GM23338 (cell line): ENCODE results near the gene IVD. TPM values are rescaled to one million over a fixed set of nuclear protein-coding genes. Genes with fewer than 3 reads are reported as not detected.

Source experiments
- ATAC-seq: fragments of 200-7000 bp; cut with Tn5 transposase; 3 replicates; pipeline ENCODE4 v1.9.1; 2020
- DNase-seq: peaks from one replicate; pipeline ENCODE4 v3.0.0-alpha.2; 2015; ENCODE audit warnings: low spot score
- H2AFZ ChIP-seq: fragments of 200-600 bp; sonication (generic); 2 replicates; pipeline ENCODE4 v1.8.0; 2016; ENCODE audit warnings: antibody characterized with exemption, mild to moderate bottlenecking, moderate library complexity
- H3F3A ChIP-seq: fragments of 200-600 bp; sonication (generic); replicated peaks from 2 replicates; pipeline ENCODE4 v1.8.0; 2017; ENCODE audit warnings: antibody characterized with exemption, mixed run types, low read depth
- H3K27ac ChIP-seq: fragments of 200-600 bp; sonication (generic); 2 replicates; pipeline ENCODE4 v1.6.1; 2016; ENCODE audit warnings: low read depth
- H3K27me3 ChIP-seq: fragments of 200-600 bp; sonication (generic); 2 replicates; pipeline ENCODE4 v1.8.0; 2016; ENCODE audit warnings: mild to moderate bottlenecking, mixed run types, moderate library complexity; ENCODE audit not compliant: insufficient read depth
- H3K36me3 ChIP-seq: fragments of 200-600 bp; sonication (generic); 2 replicates; pipeline ENCODE4 v1.8.0; 2016; ENCODE audit warnings: mild to moderate bottlenecking; ENCODE audit not compliant: insufficient read depth
- H3K4me1 ChIP-seq: fragments of 200-600 bp; sonication (generic); 2 replicates; pipeline ENCODE4 v1.8.0; 2016; ENCODE audit warnings: mild to moderate bottlenecking, moderate library complexity; ENCODE audit not compliant: insufficient read depth
- H3K4me2 ChIP-seq: fragments of 200-600 bp; sonication (generic); 2 replicates; pipeline ENCODE4 v1.7.1; 2017; ENCODE audit warnings: mixed run types
- H3K4me3 ChIP-seq: fragments of 200-600 bp; sonication (generic); 2 replicates; pipeline ENCODE4 v1.6.1; 2016; ENCODE audit warnings: mixed run types
- H3K79me2 ChIP-seq: fragments of 200-600 bp; sonication (generic); replicated peaks from 2 replicates; pipeline ENCODE4 v1.8.0; 2017; ENCODE audit warnings: mild to moderate bottlenecking; ENCODE audit not compliant: insufficient read depth
- H3K9me2 ChIP-seq: fragments of 200-600 bp; sonication (generic); 2 replicates; pipeline ENCODE4 v1.8.0; 2017; ENCODE audit not compliant: insufficient read depth
- H4K20me1 ChIP-seq: fragments of 200-600 bp; sonication (generic); replicated peaks from 2 replicates; pipeline ENCODE4 v1.8.0; 2017; ENCODE audit warnings: mild to moderate bottlenecking; ENCODE audit not compliant: insufficient read depth
- H3K27ac Mint-ChIP-seq: 2 replicates; pipeline ENCODE4 v1.8.0; 2020; ENCODE audit warnings: inconsistent platforms, mild to moderate bottlenecking, moderate library complexity, mixed read lengths
- H3K27me3 Mint-ChIP-seq: 3 replicates; pipeline ENCODE4 v1.8.0; 2022; ENCODE audit warnings: low read depth, mild to moderate bottlenecking, moderate library complexity, mixed read lengths, inconsistent platforms; ENCODE audit not compliant: insufficient read depth, poor library complexity
- H3K36me3 Mint-ChIP-seq: 3 replicates; pipeline ENCODE4 v1.8.0; 2021; ENCODE audit warnings: low read depth, mild to moderate bottlenecking, inconsistent platforms, moderate library complexity, mixed read lengths
- H3K4me1 Mint-ChIP-seq: 3 replicates; pipeline ENCODE4 v1.8.0; 2020; ENCODE audit warnings: mild to moderate bottlenecking, inconsistent platforms, mixed read lengths
- H3K4me3 Mint-ChIP-seq: 3 replicates; pipeline ENCODE4 v1.8.0; 2021; ENCODE audit warnings: moderate library complexity, mild to moderate bottlenecking, inconsistent platforms, mixed read lengths
- H3K9me3 Mint-ChIP-seq: 3 replicates; pipeline ENCODE4 v1.8.0; 2020; ENCODE audit warnings: moderate library complexity, mild to moderate bottlenecking, inconsistent platforms, mixed read lengths
- CREB1 ChIP-seq: fragments of 250-450 bp; sonication (Bioruptor Pico); IDR thresholded peaks from 2 replicates; pipeline ENCODE4 v1.5.0; 2020; ENCODE audit warnings: low read depth, mild to moderate bottlenecking, moderate library complexity
- CTCF ChIP-seq, 2 experiments: fragments of 200-600 bp in 1 of 2; sonication (generic) in 1 of 2; conservative IDR thresholded peaks; 2 replicates each; pipeline versions ENCODE4 v1.5.1 to v1.6.1; 2016 to 2017; ENCODE audit warnings: antibody characterized with exemption in 2 of 2, low read depth in 2 of 2, mild to moderate bottlenecking in 2 of 2, moderate library complexity in 1 of 2
- EZH2 ChIP-seq: fragments of 200-600 bp; sonication (generic); IDR thresholded peaks from one replicate; pipeline ENCODE4 v1.8.0; 2017; ENCODE audit warnings: antibody characterized with exemption, mild to moderate bottlenecking, low read depth; ENCODE audit not compliant: unreplicated experiment
- EZH2phosphoT487 ChIP-seq: fragments of 200-600 bp; sonication (generic); IDR thresholded peaks from one replicate; pipeline ENCODE4 v1.8.1; 2018; ENCODE audit warnings: antibody characterized with exemption; ENCODE audit not compliant: unreplicated experiment
- JUNB ChIP-seq: IDR thresholded peaks from one replicate; pipeline ENCODE4 v1.6.1; 2016; ENCODE audit warnings: antibody characterized with exemption; ENCODE audit not compliant: unreplicated experiment
- NANOG ChIP-seq: IDR thresholded peaks from 2 replicates; pipeline ENCODE4 v1.6.1; 2016; ENCODE audit warnings: antibody characterized with exemption, borderline replicate concordance
- POLR2AphosphoS5 ChIP-seq: IDR thresholded peaks from 2 replicates; pipeline ENCODE4 v1.6.1; 2016; ENCODE audit warnings: antibody characterized with exemption, low read depth
- REST ChIP-seq: IDR thresholded peaks from one replicate; pipeline ENCODE4 v1.6.1; 2018; ENCODE audit warnings: antibody characterized with exemption; ENCODE audit not compliant: unreplicated experiment
- STAT1 ChIP-seq: IDR thresholded peaks from one replicate; pipeline ENCODE4 v1.6.1; 2016; ENCODE audit warnings: antibody characterized with exemption; ENCODE audit not compliant: unreplicated experiment
- polyA plus RNA-seq: library from polyadenylated mRNA; unstranded; fragments of >200 nt; fragmentation: Nextera tagmentation; extraction: Ambion mirVana; gene quantifications from 2 replicates; pipeline ENCODE4 v1.2.1, GENCODE V29; 2016
- total RNA-seq: library from RNA; depleted of rRNA; stranded (reverse); fragments of >200 nt; shearing (Covaris generic); gene quantifications from 2 replicates; pipeline ENCODE4 v1.2.3, GENCODE V29; 2014
- TF ChIP-seq, protein P1 (sequence below): IDR thresholded peaks from 2 replicates; pipeline ENCODE4 v1.6.1; 2016; ENCODE audit warnings: antibody characterized with exemption

The IVD gene
- total and polyA plus RNA-seq, 2 experiments from 2014 or later: 54.1 to 75.4 TPM

DNA sequence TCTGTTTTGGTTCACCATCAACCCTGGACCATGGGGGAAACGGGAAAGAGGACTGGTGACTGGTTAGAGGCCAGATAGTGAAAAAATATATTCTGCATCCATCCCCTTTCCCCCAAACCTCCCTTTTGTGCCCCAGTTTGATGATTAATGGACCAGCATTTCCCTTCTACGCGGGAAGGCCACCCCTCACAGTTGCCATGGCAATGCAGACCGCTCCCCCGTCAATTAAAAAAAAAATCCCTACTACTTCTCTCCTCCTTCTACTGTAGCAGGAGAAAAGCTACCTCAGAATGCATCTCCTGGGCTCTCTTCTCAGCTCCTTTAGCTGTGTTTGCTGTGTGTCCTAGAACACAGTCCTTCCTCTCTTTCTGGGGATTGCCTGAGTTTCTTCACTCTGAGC, 39.1 kb downstream of the IVD start:
- Mint-ChIP-seq H3K4me3 (peak overlapping the region; percentile 34), H3K4me1 (peaks cover 51% of the 10 kb centered on the region), H3K27me3 (peaks cover 33% of the 10 kb centered on the region), H3K27ac (no peak overlapping the region), H3K9me3 (no peaks in the 10 kb centered on the region; the same call in 2 of the 3 replicates), H3K36me3 (peaks cover 38% of the 10 kb centered on the region)
- Histone ChIP-seq H3K27me3 (no peaks in the 10 kb centered on the region), H3K4me1 (peaks cover 45% of the 10 kb centered on the region), H3K4me3 (0 out of 2 replicates have a peak overlapping the region, but pooled peaks have one; percentile 26), H3K27ac (no peak overlapping the region), H3K79me2 (peaks cover 83% of the 10 kb centered on the region), H2AFZ (no peak overlapping the region), H3K9me2 (no peaks in the 10 kb centered on the region), H3K4me2 (peak overlapping the region; percentile 66), H3K36me3 (no peaks in the 10 kb centered on the region; the same call in 1 of the 2 replicates), H4K20me1 (peaks cover 66% of the 10 kb centered on the region), H3F3A (0 out of 2 replicates have a peak, but pooled peaks cover 2% of the 10 kb centered on the region)
- ATAC-seq (no peak), DNase-seq (no peak)
- TF ChIP-seq CTCF (conservative IDR thresholded peaks at IDR 0.05; ENCODE audit: low read depth in 2 of 2) (no peak), CREB1 (CRISPR knock-in tag) (no peak), REST (no peak)
- TF ChIP-seq, protein P1, sequence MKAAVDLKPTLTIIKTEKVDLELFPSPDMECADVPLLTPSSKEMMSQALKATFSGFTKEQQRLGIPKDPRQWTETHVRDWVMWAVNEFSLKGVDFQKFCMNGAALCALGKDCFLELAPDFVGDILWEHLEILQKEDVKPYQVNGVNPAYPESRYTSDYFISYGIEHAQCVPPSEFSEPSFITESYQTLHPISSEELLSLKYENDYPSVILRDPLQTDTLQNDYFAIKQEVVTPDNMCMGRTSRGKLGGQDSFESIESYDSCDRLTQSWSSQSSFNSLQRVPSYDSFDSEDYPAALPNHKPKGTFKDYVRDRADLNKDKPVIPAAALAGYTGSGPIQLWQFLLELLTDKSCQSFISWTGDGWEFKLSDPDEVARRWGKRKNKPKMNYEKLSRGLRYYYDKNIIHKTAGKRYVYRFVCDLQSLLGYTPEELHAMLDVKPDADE: no peak

GRCh38 chr15:40445421-40445922, 39.9 kb downstream of the IVD start:
- peaks cover 50% of the 10 kb centered on the region for H3K4me1 ChIP-seq
- H3K27ac ChIP-seq: peak overlapping the region; percentile 41; the same call in 1 of the 2 replicates
- H3K4me3 ChIP-seq: no peak overlapping the region
- H3K27me3 Mint-ChIP-seq: peaks cover 28% of the 10 kb centered on the region
- no peak overlapping the region for H2AFZ ChIP-seq
- peak overlapping the region; percentile 66 for H3K4me2 ChIP-seq
- no peaks in the 10 kb centered on the region; the same call in 1 of the 2 replicates for H3K36me3 ChIP-seq
- peaks cover 73% of the 10 kb centered on the region for H4K20me1 ChIP-seq
- no peaks in the 10 kb centered on the region; the same call in 2 of the 3 replicates for H3K9me3 Mint-ChIP-seq
- ATAC-seq (peak; percentile 8), DNase-seq (peak; percentile 42)
- H3K27me3 ChIP-seq: no peaks in the 10 kb centered on the region
- H3F3A ChIP-seq: no peaks in the 10 kb centered on the region
- peaks cover 58% of the 10 kb centered on the region for H3K4me1 Mint-ChIP-seq
- peak overlapping the region; percentile 54 for H3K4me3 Mint-ChIP-seq
- peaks cover 39% of the 10 kb centered on the region for H3K36me3 Mint-ChIP-seq
- H3K79me2 ChIP-seq: peaks cover 88% of the 10 kb centered on the region
- peak overlapping the region; percentile 95 for H3K27ac Mint-ChIP-seq
- H3K9me2 ChIP-seq: no peaks in the 10 kb centered on the region
- TF ChIP-seq POLR2AphosphoS5: no peak
- TF ChIP-seq EZH2: no peak
- TF ChIP-seq NANOG: no peak
- TF ChIP-seq STAT1: no peak
- TF ChIP-seq CREB1 (CRISPR knock-in tag): no peak
- TF ChIP-seq EZH2phosphoT487: no peak
- no peak for TF ChIP-seq REST
- no peak for TF ChIP-seq JUNB
